HG03060 (cell line): ENCODE data around the gene PIGA.
A peak's percentile ranks its signal among the peaks of the same experiment; 100 is the strongest.

ENCODE experiments used
- ATAC-seq: cut with Tn5 transposase; IDR thresholded peaks from one replicate; pipeline ENCODE4 v1.9.1; 2021; ENCODE audit warnings: low read depth, moderate number of reproducible peaks; ENCODE audit not compliant: unreplicated experiment

The PIGA gene

GRCh38 chrX:15335135-15336022 is at the start of gene PIGA:
Gene PIGA, minus strand, starts transcription at chrX:15335523. Its CDS starts 3,593 bp downstream, at chrX:15331930.
- ATAC-seq, result peak; percentile 98

DNA sequence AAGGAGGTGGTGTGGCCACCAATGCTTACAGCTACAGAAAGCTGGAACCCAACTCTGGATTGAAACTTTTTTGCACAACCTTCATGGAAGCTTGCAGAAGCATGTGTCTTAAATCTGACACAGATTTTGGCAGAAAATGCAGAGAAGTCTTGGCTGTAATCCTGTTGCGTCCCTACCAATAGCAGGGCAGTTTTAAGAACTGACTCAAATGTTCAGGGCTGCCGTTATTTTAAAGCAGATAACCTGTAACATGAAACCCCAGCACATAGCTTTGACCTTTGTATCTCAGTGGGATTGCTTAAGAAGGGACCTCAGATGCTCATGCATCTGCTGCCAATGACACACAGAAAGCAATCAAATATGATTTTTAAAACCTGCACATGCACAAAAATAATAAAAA is 49.0 kb upstream of the PIGA start, which contains the start of gene VEGFD:
TSS of gene VEGFD (minus strand) at position 110 of the 400 bp plus-strand sequence. CDS start 467 bp downstream, outside the sequence.
- ATAC-seq, result no peak

GRCh38 chrX:15382813-15383212 is 47.5 kb upstream of the PIGA start:
- no peak for ATAC-seq

DNA sequence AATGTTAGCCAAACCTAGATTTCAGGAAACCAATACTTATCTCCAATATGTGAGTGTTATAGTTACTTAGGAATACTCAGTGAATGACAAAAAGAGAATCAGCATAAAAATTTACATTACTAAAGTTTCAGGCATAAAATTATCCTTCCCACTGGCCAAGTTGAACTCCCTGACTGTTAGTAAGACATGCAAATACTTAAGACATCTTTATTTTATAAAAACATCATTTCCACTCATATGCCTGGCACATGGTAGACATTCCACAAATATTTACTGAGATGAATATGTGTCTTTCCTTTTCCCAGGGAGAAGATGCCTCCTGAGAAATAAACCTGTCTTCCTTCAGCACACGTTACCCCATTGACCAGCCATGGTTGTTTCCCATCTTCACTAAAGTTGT is 41.6 kb upstream of the PIGA start:
- no peak for ATAC-seq

DNA sequence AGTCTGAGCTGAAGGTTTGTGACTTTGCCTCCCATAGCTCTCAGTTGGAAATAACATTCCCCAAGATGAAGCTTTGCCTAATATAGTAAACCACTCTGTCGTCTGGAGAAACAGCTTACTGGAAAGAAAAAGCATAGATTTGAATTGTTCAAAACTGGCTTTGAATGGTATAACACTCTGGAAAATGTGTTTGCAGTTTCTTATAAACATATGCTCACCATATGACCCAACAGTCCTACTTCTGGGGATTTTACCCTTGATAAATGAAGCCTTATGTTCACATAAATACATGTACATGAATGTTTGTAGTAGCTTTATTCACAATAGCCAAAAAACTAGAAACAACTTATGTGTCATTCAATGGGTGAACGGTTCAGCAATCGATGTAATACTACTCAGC is 38.7 kb upstream of the PIGA start:
- no peak for ATAC-seq

DNA sequence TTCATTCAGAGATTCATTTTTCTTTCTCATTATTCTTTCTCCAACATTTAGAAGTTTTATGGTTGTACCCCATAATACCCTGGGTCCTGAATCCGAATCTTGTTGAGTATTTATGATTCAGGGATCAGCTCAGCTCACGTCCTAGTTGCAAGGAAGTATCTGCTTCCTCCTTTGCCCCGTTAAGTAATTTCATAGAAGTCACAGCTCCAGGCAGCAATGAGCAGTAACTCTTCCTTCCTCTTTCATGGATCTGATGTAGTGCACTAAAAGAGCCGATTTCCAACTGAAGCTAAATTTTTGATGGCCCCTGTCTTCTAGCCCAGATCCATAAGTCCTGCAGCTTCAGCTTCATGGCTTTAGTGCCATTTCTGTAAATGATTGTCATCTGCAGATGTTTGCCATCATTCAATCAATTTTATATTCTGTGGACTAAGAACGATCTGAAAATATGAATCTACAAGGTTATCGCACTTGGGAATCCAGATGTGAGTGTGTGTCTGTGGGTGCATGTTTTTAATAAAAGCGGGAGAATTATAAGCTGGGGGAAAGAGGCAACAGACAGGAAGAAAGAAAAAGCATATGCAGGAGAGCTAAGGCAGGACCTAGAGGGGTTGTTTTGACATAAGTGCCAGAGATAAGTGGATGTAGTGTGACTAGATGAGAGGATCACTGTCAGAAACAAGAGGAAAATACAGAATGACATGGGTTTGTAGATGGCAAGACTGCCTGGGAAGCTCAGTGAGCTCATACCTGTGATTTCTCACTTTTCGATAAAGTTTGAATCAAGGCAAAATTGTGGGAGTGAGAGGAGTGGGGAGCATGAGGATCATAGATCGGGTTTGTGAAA is 31.4 kb upstream of the PIGA start:
- ATAC-seq, result no peak

DNA sequence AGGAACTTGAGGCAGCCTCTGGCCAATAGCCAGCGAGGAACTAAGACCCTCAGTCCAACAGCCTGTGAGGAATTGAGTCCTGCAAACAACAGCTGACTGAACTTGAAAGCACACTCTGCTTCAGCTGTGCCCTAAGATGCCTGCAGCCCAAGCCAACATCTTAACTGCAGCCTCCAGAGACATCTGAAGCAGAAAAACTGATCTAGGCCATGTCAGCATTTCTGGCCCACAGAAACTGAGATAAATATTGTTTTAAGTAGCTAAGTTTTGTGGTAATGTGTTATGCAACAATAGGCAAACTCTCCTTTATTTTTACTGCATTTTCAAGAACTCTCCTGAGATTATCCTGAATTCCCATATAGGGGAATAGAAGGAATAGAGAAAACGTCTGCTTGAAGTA is 24.4 kb upstream of the PIGA start:
- ATAC-seq, result no peak

GRCh38 chrX:15358533-15358932 is 23.2 kb upstream of the PIGA start:
- ATAC-seq, result no peak

DNA sequence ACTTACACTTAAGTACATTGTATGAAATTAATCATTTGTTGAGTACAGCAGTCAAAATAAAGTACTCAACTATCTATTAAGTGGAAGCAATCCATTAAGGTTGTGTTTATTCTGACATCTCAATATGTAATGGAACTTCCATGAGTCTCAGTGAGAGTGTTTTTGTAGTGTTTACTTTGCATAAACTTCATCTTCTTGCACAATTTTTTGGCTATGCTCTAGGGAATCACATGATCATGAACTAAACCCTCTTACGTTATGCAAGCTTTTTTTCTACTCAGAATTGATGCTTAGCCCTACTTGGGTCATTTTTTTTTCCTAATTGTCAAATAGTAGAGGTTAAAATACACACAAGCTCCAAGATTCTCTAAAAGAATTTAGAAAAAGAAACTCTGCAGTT is 21.1 kb upstream of the PIGA start:
- no peak for ATAC-seq

DNA sequence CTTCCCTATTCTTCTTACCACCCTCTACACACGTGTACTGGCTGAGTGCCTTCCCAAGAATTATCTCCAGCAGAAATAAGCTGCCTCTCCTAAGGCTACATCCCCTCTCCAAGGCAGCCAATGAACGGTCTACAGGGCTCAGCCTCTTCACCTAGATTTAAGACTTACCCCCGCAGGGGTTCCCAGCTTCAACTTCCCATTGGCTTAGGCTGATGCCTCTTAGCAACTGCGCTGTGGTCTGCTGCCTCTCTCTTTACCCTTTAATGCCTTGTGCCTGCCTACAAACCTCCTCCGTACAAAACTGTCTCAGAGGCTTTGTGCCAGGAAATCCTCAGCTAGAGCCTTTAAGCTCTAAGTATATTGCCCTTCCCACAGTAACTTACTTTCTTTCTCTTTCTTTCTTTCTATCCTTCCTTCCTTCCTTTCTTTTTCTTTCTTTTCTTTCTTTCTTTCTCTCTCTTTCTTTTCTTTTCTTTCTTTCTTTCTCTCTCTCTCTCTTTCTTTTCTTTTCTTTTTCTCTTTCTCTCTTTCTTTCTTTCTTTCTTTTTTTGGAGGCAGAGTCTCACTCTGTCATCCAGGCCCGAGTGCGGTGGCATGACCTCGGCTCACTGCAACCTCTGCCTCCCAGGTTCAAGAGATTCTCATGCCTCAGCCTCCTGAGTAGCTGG is 15.1 kb upstream of the PIGA start:
- ATAC-seq, result no peak

GRCh38 chrX:15349046-15349445 is 13.7 kb upstream of the PIGA start:
- ATAC-seq, result no peak

GRCh38 chrX:15345976-15346375 is 10.7 kb upstream of the PIGA start:
- ATAC-seq, result no peak

DNA sequence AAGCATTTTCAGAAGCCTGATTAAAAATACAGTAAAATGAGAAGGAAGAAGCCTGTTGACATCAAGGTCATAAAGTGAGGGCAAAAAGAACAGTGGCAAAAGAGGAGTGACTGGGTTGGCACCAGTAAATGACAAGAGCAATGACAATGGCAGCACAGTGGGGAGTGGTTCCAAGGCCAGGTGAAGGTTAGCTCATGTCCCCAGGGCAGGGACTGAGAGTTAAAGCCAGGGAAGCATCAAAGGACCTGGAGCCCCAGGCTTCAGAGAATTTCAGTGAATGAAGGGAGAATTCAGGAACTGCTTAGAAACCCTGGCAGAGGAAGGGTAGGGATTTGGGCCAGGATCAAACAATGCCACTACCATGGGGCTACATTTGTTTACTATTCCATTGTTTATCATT is 8.8 kb upstream of the PIGA start:
- no peak for ATAC-seq

DNA sequence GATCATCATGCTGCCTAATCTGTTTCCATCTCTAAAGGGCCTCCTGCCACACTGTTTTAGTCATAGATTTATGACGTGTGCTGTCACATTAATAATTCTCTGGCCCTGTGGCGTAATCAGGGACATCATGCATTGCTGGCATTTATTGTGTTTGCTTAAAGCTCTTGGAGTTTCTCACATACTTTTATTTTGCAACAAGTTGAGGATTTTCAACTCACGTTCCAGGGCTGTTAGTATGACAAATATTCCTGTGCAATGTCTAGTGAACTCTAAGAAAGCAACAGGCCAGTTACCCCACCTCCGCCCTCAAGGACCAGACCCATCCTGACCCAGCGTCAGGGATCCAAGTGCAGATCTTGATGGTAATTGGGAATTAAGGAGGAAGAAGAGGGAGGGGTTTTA is 7.8 kb upstream of the PIGA start:
- no peak for ATAC-seq

- no peak for ATAC-seq
Measured at GRCh38 chrX:15340867-15341266, 5.5 kb upstream of the PIGA start.

DNA sequence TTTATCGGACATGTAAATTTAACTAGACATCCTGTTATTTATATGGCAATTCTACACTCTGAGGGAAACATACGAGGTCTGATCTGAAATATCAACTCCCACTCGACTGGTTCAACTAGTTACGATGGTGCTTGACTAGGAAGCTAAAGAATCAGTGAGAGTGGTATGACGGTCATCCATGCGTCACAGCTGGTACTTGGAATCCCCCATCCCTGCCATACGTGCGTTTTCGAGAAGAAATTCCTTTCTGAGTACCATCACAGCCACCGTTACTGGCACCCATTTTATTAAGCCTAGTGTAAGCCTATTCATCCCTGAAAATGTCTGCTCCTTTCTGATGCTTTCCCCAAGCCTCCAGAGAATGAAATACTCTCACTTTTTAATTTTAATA is 695 bp upstream of the PIGA start:
- ATAC-seq, result no peak

DNA sequence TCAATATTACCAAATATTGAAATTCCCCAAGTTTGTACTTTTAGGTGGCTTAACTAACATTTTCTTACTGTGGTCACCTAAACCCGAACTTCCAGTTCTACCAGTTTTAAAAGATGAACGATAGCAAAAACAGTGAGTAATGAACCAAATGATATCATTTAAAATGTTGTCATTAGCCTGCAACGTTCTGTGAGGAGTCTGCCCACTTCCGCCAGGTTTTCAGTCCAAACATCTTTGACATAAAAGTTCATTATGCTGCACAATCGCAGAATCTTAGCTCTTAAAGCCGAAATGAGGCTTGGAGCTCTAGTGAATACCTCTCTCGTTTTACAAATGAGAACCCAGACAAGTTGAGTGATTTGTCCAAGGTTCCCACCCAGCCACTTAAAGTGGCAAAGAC is 762 bp downstream of the PIGA start:
- no peak for ATAC-seq

DNA sequence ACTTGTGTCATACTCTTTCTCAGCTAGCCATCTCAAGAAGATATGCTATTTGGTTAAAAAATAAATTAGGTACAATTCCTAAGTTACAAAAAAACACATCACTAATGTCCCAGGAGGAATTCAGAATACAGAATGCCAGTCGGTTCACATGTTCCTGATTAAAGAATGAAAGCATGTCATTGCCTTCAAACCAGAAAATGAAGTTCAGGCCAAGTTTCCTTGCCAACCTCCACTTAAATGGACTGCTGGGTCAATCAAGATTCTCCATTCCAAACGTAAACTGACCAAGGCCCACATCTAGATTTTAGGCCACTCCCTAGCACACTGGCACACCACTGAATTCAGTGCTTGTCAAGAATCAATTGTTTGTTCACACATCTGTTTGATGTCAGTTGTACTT is 6.5 kb downstream of the PIGA start:
- no peak for ATAC-seq

DNA sequence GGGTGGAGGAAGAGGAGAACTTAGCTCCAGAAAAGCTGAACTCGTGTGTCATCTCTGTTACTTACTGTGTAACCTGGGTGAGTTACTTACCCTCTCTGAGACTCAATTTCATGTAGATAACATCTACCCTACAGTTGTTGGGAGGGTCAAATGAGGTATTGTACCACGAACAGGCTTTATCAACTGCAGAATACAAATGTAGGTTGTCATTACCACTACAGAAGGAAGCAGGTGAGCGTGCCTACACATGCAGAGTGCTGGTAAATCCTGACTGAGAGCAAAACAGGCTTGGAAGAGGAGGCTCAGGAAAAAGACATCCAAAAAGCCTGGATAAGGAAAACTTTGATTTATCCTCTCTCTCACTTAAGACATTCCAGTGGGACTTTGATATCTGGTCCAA is 7.2 kb downstream of the PIGA start:
- ATAC-seq, result no peak

DNA sequence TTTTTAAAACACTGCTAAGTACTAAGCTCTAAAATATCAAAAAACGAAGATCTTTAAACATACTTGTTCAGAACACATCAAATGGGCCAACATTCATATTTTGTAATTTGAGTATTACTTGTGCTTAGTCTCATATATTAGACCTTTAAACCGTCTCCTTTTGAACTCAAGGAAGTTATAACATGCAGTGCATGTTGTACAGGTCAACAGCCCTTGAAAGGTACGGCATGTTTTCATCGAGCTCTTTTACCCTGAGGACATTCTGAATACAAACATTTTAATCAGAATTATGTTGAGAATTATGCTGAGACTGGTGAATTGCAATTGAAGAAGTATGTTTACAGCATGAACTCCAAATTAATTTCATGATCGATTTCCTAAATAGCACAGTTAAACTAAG is 12.9 kb downstream of the PIGA start:
- ATAC-seq, result no peak

GRCh38 chrX:15322072-15322471 is 13.3 kb downstream of the PIGA start:
- no peak for ATAC-seq
